ENCODE measurements around the gene DSE. TPM values are rescaled to one million over a fixed set of nuclear protein-coding genes. Genes with fewer than 3 reads are reported as not detected.

The DSE gene
- total RNA-seq, 3 donors from 2014 or later (not counting 1 experiment from before 2014, with no cell fraction given) = 7.4 to 9.6 (median 7.6) TPM

DNA sequence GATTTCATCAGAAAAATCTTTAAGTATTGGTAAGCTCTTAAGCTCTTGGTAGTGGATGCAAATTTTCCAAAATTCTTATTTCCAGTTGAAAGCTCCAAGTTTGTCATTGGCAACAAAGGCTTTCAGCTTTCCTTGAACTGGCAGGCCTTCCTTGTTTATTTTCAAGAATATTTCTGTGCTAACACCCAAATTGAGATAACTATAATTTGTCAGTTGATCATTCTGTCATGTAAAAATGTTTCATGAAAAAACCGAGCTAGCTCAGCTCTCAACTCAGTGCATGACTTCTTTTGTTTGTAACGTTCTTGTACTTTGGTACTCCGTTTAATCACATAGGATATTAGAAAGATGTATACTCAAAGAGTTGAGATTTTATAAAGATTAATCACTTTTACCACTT is 51.5 kb downstream of the DSE start:
- WGBS (ENCODE audit: insufficient coverage) = 85% methylated on average over 2 of the region's 3 CpGs
- no peaks in the 10 kb centered on the region for H3K36me3 ChIP-seq (ENCODE audit: control insufficient read depth, insufficient read depth, low read length)
- no peaks in the 10 kb centered on the region for H3K36me3 Mint-ChIP-seq

DNA sequence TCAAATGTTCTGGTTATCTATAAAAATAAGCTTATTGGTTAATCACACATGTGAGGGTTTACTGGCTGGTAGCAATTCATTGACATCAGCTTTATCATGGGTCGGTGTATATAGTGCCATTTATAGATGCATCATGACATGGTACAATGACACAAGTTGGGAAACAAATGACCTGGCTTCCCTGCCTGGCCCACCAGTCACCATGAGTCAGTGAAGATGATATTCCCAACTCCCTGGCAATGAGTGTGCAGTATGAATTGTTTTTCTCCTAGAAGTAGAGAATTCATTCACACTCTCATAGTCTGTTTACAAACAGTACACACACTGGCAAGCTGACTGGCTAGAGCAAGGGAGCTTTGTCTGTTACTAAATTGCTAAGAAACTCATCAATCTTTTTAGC is 53.3 kb downstream of the DSE start:
- Mint-ChIP-seq H3K36me3 (no peaks in the 10 kb centered on the region), H3K27ac (no peak overlapping the region), H3K4me3 (no peak overlapping the region), H3K4me1 (no peaks in the 10 kb centered on the region), H3K27me3 (ENCODE audit: low read depth in 2 of 2) (no peaks in the 10 kb centered on the region), H3K9me3 (no peaks in the 10 kb centered on the region)
- ATAC-seq (no peak), DNase-seq (no peak)
- Histone ChIP-seq H3K4me1 (ENCODE audit: control insufficient read depth, insufficient read depth, low read length) (no peaks in the 10 kb centered on the region), H3K9me3 (ENCODE audit: control insufficient read depth, insufficient read depth, low read length) (no peaks in the 10 kb centered on the region), H3K27ac (ENCODE audit: low read length) (no peak overlapping the region), H3K36me3 (ENCODE audit: control insufficient read depth, insufficient read depth, low read length) (no peaks in the 10 kb centered on the region), H3K27me3 (ENCODE audit: control insufficient read depth, insufficient read depth, low read length) (no peaks in the 10 kb centered on the region), H3K4me3 (ENCODE audit: low read length) (no peak overlapping the region)
- intact Hi-C loops (cut with micrococcal nuclease) = no loop called here
- WGBS (ENCODE audit: insufficient coverage) = 88% methylated on average over 1 of the region's 1 CpG
- TF ChIP-seq, protein P1, sequence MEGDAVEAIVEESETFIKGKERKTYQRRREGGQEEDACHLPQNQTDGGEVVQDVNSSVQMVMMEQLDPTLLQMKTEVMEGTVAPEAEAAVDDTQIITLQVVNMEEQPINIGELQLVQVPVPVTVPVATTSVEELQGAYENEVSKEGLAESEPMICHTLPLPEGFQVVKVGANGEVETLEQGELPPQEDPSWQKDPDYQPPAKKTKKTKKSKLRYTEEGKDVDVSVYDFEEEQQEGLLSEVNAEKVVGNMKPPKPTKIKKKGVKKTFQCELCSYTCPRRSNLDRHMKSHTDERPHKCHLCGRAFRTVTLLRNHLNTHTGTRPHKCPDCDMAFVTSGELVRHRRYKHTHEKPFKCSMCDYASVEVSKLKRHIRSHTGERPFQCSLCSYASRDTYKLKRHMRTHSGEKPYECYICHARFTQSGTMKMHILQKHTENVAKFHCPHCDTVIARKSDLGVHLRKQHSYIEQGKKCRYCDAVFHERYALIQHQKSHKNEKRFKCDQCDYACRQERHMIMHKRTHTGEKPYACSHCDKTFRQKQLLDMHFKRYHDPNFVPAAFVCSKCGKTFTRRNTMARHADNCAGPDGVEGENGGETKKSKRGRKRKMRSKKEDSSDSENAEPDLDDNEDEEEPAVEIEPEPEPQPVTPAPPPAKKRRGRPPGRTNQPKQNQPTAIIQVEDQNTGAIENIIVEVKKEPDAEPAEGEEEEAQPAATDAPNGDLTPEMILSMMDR (IDR thresholded peaks at IDR 0.05) = no peak

More for the DNA sequence above, 51.5 kb downstream of the DSE start:
- Histone ChIP-seq H3K27ac (ENCODE audit: low read length) (no peak overlapping the region), H3K4me3 (ENCODE audit: low read length) (no peak overlapping the region), H3K9me3 (ENCODE audit: control insufficient read depth, insufficient read depth, low read length) (no peaks in the 10 kb centered on the region), H3K4me1 (ENCODE audit: control insufficient read depth, insufficient read depth, low read length) (no peaks in the 10 kb centered on the region), H3K27me3 (ENCODE audit: control insufficient read depth, insufficient read depth, low read length) (no peaks in the 10 kb centered on the region)
- no peak for ATAC-seq
- H3K4me3 Mint-ChIP-seq = no peak overlapping the region
- intact Hi-C loops (cut with micrococcal nuclease) = no loop called here
- no peak overlapping the region for H3K27ac Mint-ChIP-seq
- H3K27me3 Mint-ChIP-seq (ENCODE audit: low read depth in 2 of 2) = no peaks in the 10 kb centered on the region
- no peak for DNase-seq
- TF ChIP-seq, protein P1 (IDR thresholded peaks at IDR 0.05) = no peak
- no peaks in the 10 kb centered on the region for H3K9me3 Mint-ChIP-seq
- H3K4me1 Mint-ChIP-seq = no peaks in the 10 kb centered on the region

DNA sequence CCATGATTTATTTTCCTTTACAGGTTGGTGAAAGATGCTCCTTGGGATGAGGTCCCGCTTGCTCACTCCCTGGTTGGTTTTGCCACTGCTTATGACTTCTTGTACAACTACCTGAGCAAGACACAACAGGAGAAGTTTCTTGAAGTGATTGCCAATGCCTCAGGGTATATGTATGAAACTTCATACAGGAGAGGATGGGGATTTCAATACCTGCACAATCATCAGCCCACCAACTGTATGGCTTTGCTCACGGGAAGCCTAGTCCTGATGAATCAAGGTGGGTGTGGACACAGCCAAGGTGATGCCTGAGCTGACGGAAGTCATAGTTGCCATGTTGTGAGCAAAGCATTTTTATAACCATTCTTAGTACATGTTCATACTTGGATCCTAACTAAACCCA is 55.8 kb downstream of the DSE start:
- WGBS (ENCODE audit: insufficient coverage) = 100% methylated on average over 2 of the region's 3 CpGs
- Histone ChIP-seq H3K4me1 (ENCODE audit: control insufficient read depth, insufficient read depth, low read length) (no peaks in the 10 kb centered on the region), H3K27ac (ENCODE audit: low read length) (no peak overlapping the region), H3K4me3 (ENCODE audit: low read length) (no peak overlapping the region), H3K9me3 (ENCODE audit: control insufficient read depth, insufficient read depth, low read length) (no peaks in the 10 kb centered on the region), H3K36me3 (ENCODE audit: control insufficient read depth, insufficient read depth, low read length) (no peaks in the 10 kb centered on the region), H3K27me3 (ENCODE audit: control insufficient read depth, insufficient read depth, low read length) (no peaks in the 10 kb centered on the region)
- TF ChIP-seq, protein P1 (IDR thresholded peaks at IDR 0.05) = no peak
- Mint-ChIP-seq H3K27ac (no peak overlapping the region), H3K9me3 (no peaks in the 10 kb centered on the region), H3K27me3 (ENCODE audit: low read depth in 2 of 2) (no peaks in the 10 kb centered on the region), H3K36me3 (no peaks in the 10 kb centered on the region), H3K4me3 (no peak overlapping the region), H3K4me1 (no peaks in the 10 kb centered on the region)
- ATAC-seq = no peak
- DNase-seq = no peak
- intact Hi-C loops (cut with micrococcal nuclease) = no loop called here

DNA sequence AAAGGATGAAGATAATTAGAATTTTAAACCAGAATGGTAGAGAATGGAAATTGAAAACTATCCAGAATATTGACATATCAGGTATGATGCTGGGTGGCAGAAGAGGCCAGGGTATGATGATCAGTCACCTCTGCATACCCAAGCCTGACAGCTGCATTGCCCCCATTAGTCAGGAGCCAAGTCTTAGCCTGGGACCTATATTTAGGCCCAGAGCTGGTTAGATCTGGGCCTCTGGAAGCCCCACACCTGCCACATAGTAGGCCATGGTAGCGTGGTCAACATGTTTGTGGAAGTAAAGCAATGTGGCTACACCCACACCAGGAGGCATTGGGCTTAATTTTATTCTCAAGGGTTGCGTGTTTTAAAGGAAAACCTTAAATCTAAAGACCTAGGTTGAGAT is 58.4 kb downstream of the DSE start:
- DNase-seq (no peak), ATAC-seq (no peak)
- no peaks in the 10 kb centered on the region for H3K9me3 Mint-ChIP-seq
- H3K4me1 ChIP-seq (ENCODE audit: control insufficient read depth, insufficient read depth, low read length) = no peaks in the 10 kb centered on the region
- 83% methylated on average over 2 of the region's 2 CpGs for WGBS (ENCODE audit: insufficient coverage)
- no peak overlapping the region for H3K4me3 Mint-ChIP-seq
- H3K9me3 ChIP-seq (ENCODE audit: control insufficient read depth, insufficient read depth, low read length) = no peaks in the 10 kb centered on the region
- H3K27ac ChIP-seq (ENCODE audit: low read length) = no peak overlapping the region
- H3K27me3 Mint-ChIP-seq (ENCODE audit: low read depth in 2 of 2) = no peaks in the 10 kb centered on the region
- H3K36me3 ChIP-seq (ENCODE audit: control insufficient read depth, insufficient read depth, low read length) = no peaks in the 10 kb centered on the region
- H3K36me3 Mint-ChIP-seq = no peaks in the 10 kb centered on the region
- TF ChIP-seq, protein P1 (IDR thresholded peaks at IDR 0.05) = no peak
- intact Hi-C loops (cut with micrococcal nuclease) = no loop called here
- H3K4me1 Mint-ChIP-seq = no peaks in the 10 kb centered on the region
- no peaks in the 10 kb centered on the region for H3K27me3 ChIP-seq (ENCODE audit: control insufficient read depth, insufficient read depth, low read length)
- H3K4me3 ChIP-seq (ENCODE audit: low read length) = no peak overlapping the region
- no peak overlapping the region for H3K27ac Mint-ChIP-seq
